ENCODE measurements around the gene C22orf39. TPM values are rescaled to one million over a fixed set of nuclear protein-coding genes. Genes with fewer than 3 reads are reported as not detected.
"Not testable (repeated sequence)": the region's sequence is repeated elsewhere in the genome, so short reads cannot be mapped to it uniquely, and the experiment has no call there.

The C22orf39 gene
- total RNA-seq, 1 donor from 2014 or later = 76.2 TPM

DNA sequence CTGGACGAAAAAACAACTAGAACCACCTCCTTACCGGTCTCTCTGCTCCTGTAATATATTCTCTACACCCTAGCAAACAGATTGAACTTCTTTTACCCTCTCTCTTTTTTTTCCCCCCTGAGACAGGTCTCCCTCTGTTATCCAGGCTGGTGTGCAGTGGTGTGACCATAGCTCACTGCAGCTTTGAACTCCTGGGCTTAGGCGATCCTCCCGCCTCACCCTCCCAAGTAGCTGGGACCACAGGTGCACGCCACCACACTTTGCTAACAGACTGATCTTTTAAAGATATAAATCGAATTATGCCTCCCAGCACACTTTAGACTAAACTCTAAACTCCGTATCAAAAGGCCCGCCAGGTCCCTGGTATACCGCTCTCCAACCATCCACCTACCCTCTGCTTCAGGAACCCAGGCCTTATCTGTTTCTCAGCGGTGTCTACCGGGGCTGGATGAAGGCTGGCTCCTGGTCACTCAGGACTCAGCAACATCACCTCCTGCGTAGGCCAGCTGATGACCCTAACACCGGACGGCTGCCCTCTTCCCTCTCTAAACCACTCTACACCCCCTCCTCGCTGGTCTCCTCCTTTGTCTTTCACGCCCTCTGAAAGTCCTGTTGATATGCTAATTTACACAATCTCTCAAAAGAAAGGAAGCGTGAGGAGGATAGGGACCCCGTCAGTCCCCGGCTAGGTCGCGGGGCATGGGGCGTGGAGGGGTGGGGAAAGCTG, 745 bp downstream of the C22orf39 start:
- Histone ChIP-seq H3K27me3 (ENCODE audit: low read depth) (no peaks in the 10 kb centered on the region), H3K9me3 (replicated peaks) (no peaks in the 10 kb centered on the region), H3K36me3 (peaks cover 29% of the 10 kb centered on the region), H3K4me3 (peak overlapping the region; percentile 90), H3K4me1 (peaks cover 69% of the 10 kb centered on the region), H3K27ac (replicated peaks) (peak overlapping the region; percentile 97)
- intact Hi-C loops (cut with micrococcal nuclease) = no loop called here
- no peak for DNase-seq
- TF ChIP-seq, protein P1, sequence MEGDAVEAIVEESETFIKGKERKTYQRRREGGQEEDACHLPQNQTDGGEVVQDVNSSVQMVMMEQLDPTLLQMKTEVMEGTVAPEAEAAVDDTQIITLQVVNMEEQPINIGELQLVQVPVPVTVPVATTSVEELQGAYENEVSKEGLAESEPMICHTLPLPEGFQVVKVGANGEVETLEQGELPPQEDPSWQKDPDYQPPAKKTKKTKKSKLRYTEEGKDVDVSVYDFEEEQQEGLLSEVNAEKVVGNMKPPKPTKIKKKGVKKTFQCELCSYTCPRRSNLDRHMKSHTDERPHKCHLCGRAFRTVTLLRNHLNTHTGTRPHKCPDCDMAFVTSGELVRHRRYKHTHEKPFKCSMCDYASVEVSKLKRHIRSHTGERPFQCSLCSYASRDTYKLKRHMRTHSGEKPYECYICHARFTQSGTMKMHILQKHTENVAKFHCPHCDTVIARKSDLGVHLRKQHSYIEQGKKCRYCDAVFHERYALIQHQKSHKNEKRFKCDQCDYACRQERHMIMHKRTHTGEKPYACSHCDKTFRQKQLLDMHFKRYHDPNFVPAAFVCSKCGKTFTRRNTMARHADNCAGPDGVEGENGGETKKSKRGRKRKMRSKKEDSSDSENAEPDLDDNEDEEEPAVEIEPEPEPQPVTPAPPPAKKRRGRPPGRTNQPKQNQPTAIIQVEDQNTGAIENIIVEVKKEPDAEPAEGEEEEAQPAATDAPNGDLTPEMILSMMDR (IDR thresholded peaks at IDR 0.05; ENCODE audit: borderline replicate concordance) = no peak

DNA sequence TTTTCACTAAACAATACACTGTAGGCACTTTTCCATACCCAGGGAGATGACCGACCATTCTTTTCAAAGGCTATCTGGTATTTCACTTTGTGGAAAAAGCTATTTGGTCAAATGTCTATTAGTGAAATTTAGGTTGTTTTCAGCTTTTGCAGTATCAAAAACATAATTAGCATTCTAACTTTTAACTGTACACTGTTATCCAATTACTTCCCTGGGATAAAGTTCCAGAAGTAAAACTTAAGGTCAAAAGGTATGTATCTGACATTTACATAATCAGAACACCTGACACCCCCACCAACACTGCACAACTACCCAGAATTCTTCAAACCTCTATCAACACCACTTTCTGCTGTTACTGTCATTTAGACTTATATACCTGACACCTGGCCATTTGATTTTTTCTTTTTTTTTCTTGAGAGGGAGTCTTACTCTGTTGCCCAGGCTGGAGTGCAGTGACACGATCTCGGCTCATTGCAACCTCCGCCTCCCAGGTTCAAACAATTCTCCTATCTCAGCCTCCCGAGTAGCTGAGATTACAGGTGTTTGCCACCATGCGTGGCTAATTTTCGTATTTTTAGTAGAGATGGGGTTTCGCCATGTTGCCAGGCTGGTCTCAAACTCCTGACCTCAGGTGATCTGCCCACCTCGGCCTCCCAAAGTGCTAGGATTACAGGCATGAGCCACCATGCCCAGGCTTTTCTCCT, 2.1 kb downstream of the C22orf39 start:
- DNase-seq; H3K9me3 ChIP-seq (replicated peaks); H3K27me3 ChIP-seq (ENCODE audit: low read depth); intact Hi-C loops (cut with micrococcal nuclease); H3K4me3 ChIP-seq: not testable (repeated sequence)
- peaks cover 17% of the 10 kb centered on the region for H3K36me3 ChIP-seq
- peaks cover 78% of the 10 kb centered on the region for H3K4me1 ChIP-seq
- peak overlapping the region; percentile 29 for H3K27ac ChIP-seq (replicated peaks)

DNA sequence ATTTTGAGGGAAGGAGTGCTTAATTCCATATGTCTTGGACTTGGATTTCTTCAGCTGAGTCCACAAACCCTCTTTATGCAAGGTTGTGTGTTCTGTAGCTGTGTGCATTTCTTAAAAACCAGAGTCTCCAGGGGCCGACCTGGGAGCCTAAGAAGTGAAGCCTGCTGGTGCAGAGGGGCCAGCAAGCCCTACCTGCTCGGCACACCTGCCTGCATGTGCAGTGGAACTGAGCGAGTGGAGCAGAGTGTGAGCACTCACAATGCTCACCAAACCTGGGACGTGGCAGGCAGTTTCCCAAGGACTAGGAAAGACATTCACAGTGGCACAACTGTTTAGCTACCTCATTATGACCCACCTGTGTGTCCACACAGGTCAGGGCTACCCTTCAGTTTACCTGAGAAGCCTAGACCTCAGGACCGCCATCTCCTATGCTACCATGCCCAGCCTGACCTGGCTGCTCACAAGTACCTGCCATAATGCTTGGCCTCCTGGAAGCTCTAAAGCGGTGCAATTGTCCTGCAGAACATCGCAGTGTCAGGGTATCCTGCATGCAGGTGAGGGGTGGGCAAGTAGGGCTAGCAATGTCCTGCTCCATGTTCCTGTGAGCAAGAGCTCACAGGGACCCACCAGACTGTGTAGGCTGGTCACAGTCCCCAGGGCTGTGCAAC, 3.8 kb downstream of the C22orf39 start:
- intact Hi-C loops (cut with micrococcal nuclease) = no loop called here

DNA sequence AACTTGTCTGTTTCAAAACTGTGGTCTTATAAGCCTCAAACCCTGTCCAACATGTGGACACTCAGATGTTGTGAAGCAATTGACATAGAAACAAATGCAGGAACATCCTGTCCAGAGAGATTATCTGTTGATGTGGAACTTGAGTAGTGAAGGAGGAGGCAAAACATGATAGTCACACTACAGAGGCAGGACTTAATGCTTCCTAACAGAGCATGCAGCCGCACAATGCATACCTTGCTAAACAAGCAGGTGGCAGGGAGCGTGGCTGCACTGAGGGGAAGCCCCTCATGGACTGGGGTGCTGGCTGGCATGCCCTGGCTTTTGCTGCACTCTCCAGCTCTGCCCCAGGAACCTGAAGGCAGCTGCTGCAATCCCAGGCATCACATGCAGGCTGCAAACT, 5.3 kb downstream of the C22orf39 start:
- peak overlapping the region; percentile 4 for H3K27ac ChIP-seq (replicated peaks)
- peaks cover 74% of the 10 kb centered on the region for H3K4me1 ChIP-seq
- H3K27me3 ChIP-seq (ENCODE audit: low read depth) = no peaks in the 10 kb centered on the region
- intact Hi-C loops (cut with micrococcal nuclease) = no loop called here
- TF ChIP-seq, protein P1 (IDR thresholded peaks at IDR 0.05; ENCODE audit: borderline replicate concordance) = no peak
- no peaks in the 10 kb centered on the region for H3K9me3 ChIP-seq (replicated peaks)
- DNase-seq = no peak
- H3K4me3 ChIP-seq = no peak overlapping the region
- peaks cover 16% of the 10 kb centered on the region for H3K36me3 ChIP-seq

More for the DNA sequence above, 3.8 kb downstream of the C22orf39 start:
- no peak for DNase-seq
- peaks cover 14% of the 10 kb centered on the region for H3K36me3 ChIP-seq
- H3K27me3 ChIP-seq (ENCODE audit: low read depth) = no peaks in the 10 kb centered on the region
- TF ChIP-seq, protein P1 (IDR thresholded peaks at IDR 0.05; ENCODE audit: borderline replicate concordance) = no peak
- no peaks in the 10 kb centered on the region for H3K9me3 ChIP-seq (replicated peaks)
- H3K27ac ChIP-seq (replicated peaks) = no peak overlapping the region
- H3K4me3 ChIP-seq = no peak overlapping the region
- H3K4me1 ChIP-seq = peaks cover 84% of the 10 kb centered on the region

DNA sequence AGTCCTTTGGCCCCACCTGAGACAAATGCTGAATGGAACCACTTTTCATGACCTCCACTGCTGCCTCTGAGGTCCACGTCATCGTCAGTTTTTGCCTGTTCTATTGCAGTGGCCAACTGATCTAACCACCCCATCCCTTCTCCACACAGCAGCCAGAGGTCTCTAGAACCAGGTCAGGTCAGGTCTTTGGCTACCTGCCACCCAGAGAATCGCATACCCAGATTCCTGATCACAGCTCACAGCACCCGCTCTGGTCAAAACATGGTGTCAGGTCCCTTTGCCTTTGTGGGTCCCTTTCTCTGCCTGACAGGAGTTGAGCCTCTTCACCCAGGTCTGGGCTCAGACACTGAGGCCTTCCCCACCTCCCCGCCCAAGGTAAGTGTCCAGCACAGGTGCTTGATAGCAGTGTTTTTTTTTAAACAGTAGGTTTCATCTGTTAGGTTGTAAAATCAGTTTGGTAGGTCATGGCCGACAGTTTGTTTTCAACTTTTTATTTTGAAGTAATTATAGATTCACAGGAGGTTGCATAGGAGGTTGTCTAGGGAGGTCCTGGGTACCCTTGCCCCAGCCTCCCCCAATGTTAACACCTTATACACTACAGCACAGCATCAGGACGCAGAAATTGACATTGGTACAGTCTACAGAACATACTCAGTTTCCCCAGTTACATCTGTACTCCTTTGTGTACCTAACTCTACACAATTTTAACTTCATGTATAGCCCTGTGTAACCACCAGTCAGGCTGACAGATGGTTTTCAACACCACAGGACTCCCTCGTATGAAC, 6.9 kb downstream of the C22orf39 start:
- Histone ChIP-seq H3K27me3 (ENCODE audit: low read depth) (no peaks in the 10 kb centered on the region), H3K4me1 (peaks cover 58% of the 10 kb centered on the region), H3K36me3 (peaks cover 26% of the 10 kb centered on the region), H3K4me3 (no peak overlapping the region), H3K9me3 (replicated peaks) (no peaks in the 10 kb centered on the region), H3K27ac (replicated peaks) (no peak overlapping the region)
- TF ChIP-seq, protein P1 (IDR thresholded peaks at IDR 0.05; ENCODE audit: borderline replicate concordance) = no peak
- intact Hi-C loops (cut with micrococcal nuclease) = no loop called here
- DNase-seq = no peak

All from left ventricle myocardium inferior (tissue), 1 donor.